ENCODE results near the gene GALNTL6.

- TF ChIP-seq, protein P1, sequence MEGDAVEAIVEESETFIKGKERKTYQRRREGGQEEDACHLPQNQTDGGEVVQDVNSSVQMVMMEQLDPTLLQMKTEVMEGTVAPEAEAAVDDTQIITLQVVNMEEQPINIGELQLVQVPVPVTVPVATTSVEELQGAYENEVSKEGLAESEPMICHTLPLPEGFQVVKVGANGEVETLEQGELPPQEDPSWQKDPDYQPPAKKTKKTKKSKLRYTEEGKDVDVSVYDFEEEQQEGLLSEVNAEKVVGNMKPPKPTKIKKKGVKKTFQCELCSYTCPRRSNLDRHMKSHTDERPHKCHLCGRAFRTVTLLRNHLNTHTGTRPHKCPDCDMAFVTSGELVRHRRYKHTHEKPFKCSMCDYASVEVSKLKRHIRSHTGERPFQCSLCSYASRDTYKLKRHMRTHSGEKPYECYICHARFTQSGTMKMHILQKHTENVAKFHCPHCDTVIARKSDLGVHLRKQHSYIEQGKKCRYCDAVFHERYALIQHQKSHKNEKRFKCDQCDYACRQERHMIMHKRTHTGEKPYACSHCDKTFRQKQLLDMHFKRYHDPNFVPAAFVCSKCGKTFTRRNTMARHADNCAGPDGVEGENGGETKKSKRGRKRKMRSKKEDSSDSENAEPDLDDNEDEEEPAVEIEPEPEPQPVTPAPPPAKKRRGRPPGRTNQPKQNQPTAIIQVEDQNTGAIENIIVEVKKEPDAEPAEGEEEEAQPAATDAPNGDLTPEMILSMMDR (IDR thresholded peaks at IDR 0.05; ENCODE audit: insufficient read depth, low read length, poor library complexity, severe bottlenecking), result no peak
- TF ChIP-seq EZH2phosphoT487 (conservative IDR thresholded peaks at IDR 0.05; ENCODE audit: low read length), result no peak
These were observed 430.3 kb downstream of the GALNTL6 start for GRCh38 chr4:172243551-172243950.
